ENCODE data around the gene ENDOG.
"Not testable (repeated sequence)": the region's sequence is repeated elsewhere in the genome, so short reads cannot be mapped to it uniquely, and the experiment has no call there.

Gene ENDOG

GRCh38 chr9:128860937-128861336, 42.6 kb downstream of the ENDOG start:
- FAIRE-seq: no peak
- no peak for TF ChIP-seq TAF1 (IDR thresholded peaks at IDR 0.05; ENCODE audit: borderline replicate concordance, low read depth, low read length)
- TF ChIP-seq POLR2A (IDR thresholded peaks at IDR 0.05; ENCODE audit: low read depth, low read length): no peak
- TF ChIP-seq POLR2AphosphoS5 (IDR thresholded peaks at IDR 0.05; ENCODE audit: low read depth, low read length): no peak
- no peak for DNase-seq (ENCODE audit: insufficient read length)

- TF ChIP-seq TAF1 (IDR thresholded peaks at IDR 0.05; ENCODE audit: borderline replicate concordance, low read depth, low read length): no peak
- no peak for TF ChIP-seq POLR2AphosphoS5 (IDR thresholded peaks at IDR 0.05; ENCODE audit: low read depth, low read length)
- TF ChIP-seq POLR2A (IDR thresholded peaks at IDR 0.05; ENCODE audit: low read depth, low read length): no peak
- no peak for FAIRE-seq
These were observed 43.2 kb downstream of the ENDOG start for GRCh38 chr9:128861501-128861900.

GRCh38 chr9:128862401-128862851, 44.1 kb downstream of the ENDOG start:
- TF ChIP-seq TAF1 (IDR thresholded peaks at IDR 0.05; ENCODE audit: borderline replicate concordance, low read depth, low read length) (no peak), POLR2AphosphoS5 (IDR thresholded peaks at IDR 0.05; ENCODE audit: low read depth, low read length) (no peak), POLR2A (IDR thresholded peaks at IDR 0.05; ENCODE audit: low read depth, low read length) (no peak)
- FAIRE-seq (no peak), DNase-seq (ENCODE audit: insufficient read length) (no peak)

More at GRCh38 chr9:128861501-128861900, 43.2 kb downstream of the ENDOG start:
- DNase-seq (ENCODE audit: insufficient read length): no peak

- peak; percentile 77 for FAIRE-seq
- TF ChIP-seq POLR2A (IDR thresholded peaks at IDR 0.05; ENCODE audit: low read depth, low read length) (no peak), TAF1 (IDR thresholded peaks at IDR 0.05; ENCODE audit: borderline replicate concordance, low read depth, low read length) (no peak), POLR2AphosphoS5 (IDR thresholded peaks at IDR 0.05; ENCODE audit: low read depth, low read length) (no peak)
- peak; percentile 73 for DNase-seq (ENCODE audit: insufficient read length)
These were observed 45.3 kb downstream of the ENDOG start for GRCh38 chr9:128863647-128864046.

GRCh38 chr9:128870128-128870940, 52.0 kb downstream of the ENDOG start:
- FAIRE-seq (no peak), DNase-seq (ENCODE audit: insufficient read length) (no peak)
- TF ChIP-seq TAF1 (IDR thresholded peaks at IDR 0.05; ENCODE audit: borderline replicate concordance, low read depth, low read length) (no peak), POLR2AphosphoS5 (IDR thresholded peaks at IDR 0.05; ENCODE audit: low read depth, low read length) (no peak), POLR2A (IDR thresholded peaks at IDR 0.05; ENCODE audit: low read depth, low read length) (no peak)

- not testable (repeated sequence) for DNase-seq (ENCODE audit: insufficient read length); FAIRE-seq
These were observed 52.6 kb downstream of the ENDOG start for GRCh38 chr9:128870941-128871265.

Measured in GM12892 (cell line).